ENCODE measurements around the gene CYP3A7.

GRCh38 chr7:99713995-99714570, 20.9 kb downstream of the CYP3A7 start:
- TF ChIP-seq, protein P1, sequence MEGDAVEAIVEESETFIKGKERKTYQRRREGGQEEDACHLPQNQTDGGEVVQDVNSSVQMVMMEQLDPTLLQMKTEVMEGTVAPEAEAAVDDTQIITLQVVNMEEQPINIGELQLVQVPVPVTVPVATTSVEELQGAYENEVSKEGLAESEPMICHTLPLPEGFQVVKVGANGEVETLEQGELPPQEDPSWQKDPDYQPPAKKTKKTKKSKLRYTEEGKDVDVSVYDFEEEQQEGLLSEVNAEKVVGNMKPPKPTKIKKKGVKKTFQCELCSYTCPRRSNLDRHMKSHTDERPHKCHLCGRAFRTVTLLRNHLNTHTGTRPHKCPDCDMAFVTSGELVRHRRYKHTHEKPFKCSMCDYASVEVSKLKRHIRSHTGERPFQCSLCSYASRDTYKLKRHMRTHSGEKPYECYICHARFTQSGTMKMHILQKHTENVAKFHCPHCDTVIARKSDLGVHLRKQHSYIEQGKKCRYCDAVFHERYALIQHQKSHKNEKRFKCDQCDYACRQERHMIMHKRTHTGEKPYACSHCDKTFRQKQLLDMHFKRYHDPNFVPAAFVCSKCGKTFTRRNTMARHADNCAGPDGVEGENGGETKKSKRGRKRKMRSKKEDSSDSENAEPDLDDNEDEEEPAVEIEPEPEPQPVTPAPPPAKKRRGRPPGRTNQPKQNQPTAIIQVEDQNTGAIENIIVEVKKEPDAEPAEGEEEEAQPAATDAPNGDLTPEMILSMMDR (IDR thresholded peaks at IDR 0.05 in 4 of 5, conservative IDR thresholded peaks at IDR 0.05 in 1 of 5), result no peak
- TF ChIP-seq POLR2A (IDR thresholded peaks at IDR 0.05), result no peak
